ENCODE results near the gene MACIR.

MACIR gene

DNA sequence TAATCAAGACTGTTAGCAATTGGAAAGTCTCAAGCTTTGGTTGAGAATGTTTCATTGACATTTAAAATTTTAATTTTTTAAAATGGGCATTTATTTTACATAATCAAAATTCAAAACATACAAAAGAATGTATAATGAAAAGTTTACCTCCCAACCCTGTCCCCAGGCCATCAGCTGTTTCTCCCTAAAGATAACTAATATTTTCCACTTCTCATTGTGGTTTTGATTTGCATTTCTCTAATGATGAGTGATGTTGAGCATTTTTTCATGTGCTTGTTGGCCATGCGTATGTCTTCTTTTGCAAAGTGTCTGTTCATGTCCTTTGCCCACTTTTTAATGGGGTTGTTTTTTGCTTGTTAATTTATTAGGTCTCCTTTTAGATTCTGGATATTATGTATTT, 11.4 kb upstream of the MACIR start:
- DNase-seq, result no peak

DNA sequence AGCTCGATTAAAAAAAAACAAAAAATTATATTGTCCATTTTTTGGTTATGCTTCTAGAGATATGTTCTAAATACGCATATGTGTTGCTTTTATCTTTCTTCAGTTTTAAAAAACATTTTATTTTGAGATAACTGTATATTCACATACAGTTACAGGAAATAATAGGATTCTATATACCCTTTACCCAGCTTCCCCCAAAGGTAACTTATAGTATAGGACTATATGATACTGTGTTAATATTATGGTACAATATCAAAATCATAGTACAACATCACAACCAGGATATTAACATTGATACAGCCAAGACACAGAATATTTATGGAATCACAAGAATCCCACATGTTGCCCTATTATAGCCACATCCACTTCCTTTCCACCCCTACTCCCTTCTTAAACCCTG, 9.5 kb upstream of the MACIR start:
- no peak for DNase-seq

DNA sequence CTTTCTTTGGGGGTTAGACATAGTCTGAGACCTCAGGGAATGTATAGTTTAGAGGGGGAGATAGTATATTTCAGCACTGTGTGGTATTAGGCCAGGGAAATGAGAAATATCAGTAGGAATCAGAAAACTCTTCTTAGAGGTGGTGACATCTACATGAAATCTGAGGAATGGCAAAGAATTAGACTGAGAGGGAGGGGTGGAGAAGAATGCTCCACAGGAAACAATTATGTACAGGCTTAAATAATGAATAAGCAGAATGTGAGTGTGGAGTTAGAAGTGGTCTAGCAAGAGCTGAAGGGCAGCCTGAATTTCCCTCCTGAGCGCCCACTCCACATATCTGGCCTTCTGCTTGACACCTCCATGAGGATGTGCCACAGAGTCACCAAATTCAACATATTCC, 3.6 kb upstream of the MACIR start:
- DNase-seq, result no peak

DNA sequence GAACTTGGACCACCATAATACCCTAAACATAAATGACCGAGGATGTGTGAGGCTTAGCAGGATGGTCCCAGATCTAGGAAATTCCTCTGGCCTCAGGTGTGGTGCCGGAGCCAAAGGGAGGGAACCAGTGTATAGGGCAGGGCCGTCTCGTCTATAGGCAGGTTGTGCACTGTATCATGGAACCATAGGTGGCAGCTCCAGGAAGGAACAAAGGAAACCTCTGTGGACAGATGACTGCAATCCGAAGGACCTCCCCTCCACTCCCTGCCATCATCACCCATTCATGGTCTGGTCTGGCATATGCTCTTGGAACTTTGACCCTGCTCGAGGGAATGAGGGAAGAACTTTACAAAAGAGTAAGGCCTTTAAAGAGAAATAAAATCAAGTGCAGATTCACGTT, 2.9 kb upstream of the MACIR start:
- no peak for DNase-seq

DNA sequence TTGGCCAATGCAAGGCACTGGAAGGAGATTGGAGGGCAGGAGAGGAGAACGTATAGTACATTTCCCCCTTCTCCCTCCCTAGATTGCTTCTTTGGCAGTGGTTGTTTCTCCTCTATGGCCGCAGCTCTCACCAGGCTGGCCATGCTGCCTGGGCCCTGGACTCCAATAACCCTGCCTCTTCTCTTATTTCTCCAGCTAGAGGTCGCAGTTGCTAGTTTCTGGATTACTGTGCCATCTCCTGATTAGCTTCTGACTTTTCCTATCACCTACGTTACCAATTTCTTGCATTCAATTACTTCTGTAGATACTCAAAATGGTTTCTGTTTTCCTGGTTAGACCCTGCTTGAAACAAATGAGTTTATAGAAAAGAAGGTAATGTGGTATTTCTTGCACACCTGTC, 2.4 kb upstream of the MACIR start:
- no peak for DNase-seq

DNA sequence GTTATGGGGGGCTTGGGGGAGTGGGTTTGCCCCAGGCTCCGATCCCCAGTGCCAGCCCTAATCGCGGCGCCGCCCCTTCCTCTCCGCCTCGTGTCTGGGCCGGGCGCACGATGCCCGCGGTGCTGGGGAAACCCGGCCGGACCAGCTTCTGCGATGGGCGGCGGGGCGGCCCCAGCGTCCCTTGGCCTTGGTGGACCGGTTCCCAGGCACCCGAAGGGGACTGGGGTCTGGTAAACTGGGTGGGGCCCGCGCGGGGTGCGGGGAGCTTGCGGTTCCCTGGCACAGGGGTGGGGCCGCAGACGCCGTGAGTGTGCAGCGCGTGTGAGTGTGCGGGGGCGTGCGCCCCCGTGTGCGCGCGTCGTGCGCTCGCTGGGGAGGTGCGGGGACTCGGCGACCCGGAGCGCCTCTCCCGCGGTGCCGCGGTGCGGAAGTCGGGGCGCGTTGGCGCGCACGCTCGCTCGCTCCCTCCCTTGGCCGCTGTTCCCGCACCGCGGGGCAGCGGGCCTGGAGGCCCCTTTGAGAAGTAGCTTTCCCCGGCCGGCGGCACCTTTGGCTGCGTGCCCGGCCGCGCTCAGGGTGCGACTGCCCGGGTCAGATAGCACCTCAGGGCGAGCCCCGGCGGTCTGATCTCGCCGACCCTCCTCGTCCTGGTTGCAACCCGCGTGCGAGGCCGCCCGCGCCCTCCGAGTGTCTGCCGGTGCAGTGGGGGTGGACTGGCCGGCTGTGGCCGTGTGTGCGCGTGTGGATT, 568 bp downstream of the MACIR start:
- DNase-seq, result peak; percentile 62

DNA sequence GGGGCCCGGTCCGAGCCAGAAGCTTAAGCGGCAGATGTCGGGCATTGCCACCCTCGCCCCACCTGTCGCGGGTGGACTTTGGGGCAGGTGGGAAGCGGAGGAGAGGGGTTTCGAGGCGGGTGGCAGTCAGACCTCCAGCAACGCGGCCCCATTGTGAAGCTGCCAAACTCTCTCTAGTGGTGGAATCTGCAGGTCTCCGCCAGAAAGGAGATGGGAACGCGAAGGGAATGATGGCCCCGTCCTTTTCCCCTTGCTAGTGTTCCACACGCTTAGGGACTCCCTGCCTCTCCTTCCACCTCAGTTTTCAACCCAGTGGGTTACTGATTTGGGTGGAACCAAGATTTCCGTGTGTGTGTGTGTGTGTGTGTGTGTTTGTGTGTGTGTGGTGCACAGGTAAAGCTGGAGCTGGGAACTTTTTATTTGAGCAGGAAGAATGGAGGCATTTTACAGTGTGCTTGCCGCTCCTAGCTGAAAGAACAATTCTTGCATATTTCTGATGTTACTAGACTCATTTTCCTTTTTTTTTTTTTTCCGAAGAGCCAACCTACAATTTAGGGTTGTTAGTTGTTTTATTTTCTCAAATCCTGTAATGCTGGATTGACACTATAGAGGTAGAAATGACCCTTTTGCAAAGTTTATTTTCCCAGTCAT, 1.3 kb downstream of the MACIR start:
- DNase-seq, result no peak

DNA sequence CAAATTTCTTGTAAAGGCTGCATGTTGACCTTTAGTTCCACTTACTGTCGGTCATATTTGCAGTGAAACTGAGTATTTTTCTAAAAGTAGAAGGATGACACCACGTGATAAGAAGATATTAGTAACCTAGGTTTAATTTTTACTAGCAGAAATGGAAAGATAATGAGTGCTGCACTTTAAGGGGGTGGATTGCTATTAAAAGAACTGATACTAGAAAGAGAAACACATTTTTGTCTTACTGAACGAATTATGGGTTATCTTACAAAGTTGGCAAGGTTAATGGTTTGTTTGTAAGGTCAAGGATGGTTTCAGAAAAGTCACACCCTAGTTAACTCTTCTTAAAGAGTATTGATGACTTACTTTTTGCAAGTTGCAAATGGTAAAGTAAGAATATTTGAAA, 2.4 kb downstream of the MACIR start:
- DNase-seq, result no peak

DNA sequence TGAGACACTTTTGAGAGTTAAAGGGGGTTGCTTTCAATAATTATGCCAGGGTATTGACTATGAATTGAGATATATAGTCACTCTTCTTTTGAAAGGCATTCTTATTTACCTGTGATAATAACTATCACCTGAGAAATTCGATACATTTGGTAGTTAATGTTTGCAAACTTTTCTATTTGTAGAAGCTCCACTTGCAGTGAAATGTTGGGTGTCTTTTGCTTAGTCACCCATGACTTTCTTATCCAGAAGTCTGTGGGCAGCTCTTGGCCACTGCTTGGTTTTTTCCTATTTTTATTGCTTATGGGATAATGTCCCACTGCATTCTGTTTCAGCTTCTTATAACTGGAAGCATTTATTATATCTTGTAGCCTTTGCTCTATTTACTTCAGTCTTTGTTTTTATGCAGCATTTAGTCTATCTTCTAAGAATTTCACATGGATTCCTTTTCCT, 3.9 kb downstream of the MACIR start:
- no peak for DNase-seq

DNA sequence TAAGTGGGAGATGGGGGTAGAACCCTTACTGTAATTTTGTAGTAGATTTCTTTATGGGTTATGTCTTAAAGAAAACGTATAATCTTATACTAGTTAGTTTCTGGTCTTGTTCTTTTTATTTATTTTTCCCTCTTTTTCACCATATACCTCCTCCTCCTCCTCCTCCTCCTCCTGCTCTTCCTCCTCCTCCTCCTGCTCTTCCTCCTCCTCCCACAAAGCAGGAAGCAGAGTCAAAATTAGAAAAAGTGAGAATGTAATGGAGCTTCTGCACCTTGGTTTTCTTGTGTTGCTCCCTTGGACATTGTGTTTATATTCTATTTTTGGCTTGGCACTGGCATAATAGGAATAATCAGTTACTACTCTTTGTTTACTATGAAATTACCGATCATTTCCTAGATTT, 4.5 kb downstream of the MACIR start:
- no peak for DNase-seq

DNA sequence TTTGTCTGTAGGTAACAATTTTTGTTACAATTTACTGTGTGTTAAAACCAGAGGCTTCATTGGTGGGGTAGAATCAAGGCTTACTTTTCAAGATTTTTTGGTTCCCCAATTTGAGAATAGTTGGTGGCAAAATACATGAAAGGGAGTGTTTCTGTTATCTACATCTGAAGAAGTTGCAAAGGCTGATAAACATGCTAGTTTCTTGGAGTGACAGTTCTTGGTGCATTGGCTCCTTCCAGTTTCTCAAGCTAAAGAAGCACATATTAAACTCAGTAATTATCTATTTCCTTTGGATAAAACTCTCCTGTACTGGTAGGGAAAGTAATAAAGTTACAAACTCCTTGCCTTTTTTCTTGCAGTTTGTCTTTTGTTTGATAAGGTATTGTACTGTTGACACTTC, 5.9 kb downstream of the MACIR start:
- DNase-seq, result no peak

DNA sequence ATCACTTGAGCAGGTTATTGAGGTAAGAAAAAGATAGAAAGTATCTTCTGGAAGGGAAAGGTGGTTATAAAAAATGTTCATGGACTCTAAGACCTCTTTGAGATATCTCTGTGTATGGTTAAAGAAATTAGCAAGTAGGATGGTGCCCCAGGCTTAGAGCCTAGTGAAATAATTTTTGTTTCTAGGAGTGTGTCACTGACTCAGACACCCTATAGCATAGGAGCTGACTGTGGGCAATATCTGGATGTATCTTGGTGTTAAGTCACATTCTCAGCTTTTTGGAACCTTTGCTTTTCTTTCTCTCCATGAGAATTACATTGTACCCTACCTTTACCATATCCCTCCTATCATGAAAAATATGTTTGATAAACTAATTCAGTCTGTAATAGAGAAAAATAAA, 12.0 kb downstream of the MACIR start:
- DNase-seq, result no peak

DNA sequence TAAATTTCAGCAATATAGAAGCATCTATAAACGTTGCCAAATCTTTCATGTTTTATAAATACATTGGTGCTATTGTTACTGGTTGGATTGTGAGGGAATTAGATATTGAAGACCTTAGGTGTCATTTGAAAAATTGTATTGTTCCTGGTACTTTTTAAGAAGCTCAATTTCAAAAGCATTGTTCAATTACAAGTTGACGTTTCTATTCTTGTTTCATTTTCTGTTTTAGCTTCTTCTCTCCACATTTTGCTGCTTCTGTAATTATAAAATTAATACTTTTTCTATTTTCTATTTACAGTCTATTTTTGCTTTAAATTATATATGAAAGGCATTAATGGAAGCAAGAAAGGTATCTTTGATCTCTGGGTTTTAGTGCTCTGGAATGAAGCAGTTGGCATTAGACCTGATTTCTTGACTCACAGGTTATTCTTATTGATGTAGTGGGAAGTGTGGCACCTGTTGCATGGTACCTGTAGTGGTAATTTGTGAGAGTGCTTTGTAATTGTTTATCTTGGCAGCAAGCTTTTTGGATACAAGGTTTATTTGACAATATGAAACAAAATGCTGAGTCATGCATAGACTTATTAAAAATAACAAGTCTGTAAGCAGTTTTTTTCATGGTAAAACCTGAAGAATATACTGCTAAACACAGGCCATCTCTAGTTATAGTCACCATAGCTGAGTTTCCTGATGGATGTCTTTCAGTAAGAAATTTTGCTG, 13.2 kb downstream of the MACIR start:
- DNase-seq, result no peak

DNA sequence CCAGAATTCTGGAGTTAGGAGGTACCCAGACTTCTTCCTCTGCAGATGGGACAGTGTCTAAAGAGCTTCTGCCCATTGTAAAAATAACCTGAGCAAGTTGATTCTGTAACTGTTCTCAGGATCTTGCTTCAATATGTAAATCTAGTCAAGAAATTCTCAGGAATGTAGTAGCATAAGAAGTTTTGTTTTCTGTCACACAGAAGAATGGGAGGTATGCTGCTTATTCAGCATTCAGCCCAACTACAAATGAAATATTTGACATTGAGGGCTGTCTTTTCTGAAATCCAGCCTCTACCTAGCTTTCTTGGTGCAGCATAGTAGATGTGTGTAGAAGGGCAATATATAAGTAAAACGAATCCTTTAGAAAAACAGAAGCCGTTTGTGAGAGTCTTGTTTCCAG, 13.8 kb downstream of the MACIR start:
- DNase-seq, result no peak

DNA sequence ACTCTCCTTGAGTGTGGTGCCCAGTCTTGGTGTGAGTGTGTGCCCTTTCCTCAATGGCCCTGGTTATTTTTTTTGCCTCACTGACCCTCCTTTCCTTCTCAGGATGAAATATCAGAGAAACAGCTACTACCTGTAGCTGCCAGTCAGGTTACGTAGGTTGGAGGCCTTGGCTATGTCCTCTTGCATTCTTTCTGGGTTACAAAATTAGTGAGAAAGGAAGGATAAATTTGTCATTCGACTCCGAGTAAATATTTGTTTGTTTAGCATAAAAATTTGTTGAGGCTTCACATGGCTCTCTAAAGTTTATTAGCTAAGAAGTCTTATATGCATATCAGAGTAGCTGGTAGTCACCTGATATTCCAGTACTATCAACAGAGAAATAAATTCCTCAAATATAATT, 15.4 kb downstream of the MACIR start:
- DNase-seq, result no peak

DNA sequence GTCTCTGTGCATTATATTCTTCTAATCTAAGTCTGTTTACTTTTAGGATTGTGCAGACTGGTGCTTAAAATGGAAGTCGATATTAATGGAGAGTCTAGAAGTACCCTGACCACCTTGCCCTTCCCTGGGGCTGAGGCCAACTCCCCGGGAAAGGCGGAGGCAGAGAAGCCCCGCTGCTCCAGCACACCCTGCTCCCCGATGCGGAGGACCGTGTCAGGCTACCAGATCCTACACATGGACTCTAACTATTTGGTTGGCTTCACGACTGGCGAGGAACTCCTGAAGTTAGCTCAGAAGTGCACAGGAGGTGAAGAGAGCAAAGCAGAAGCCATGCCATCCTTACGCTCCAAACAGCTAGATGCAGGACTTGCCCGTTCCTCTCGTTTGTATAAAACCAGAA, 17.3 kb downstream of the MACIR start:
- DNase-seq, result no peak

DNA sequence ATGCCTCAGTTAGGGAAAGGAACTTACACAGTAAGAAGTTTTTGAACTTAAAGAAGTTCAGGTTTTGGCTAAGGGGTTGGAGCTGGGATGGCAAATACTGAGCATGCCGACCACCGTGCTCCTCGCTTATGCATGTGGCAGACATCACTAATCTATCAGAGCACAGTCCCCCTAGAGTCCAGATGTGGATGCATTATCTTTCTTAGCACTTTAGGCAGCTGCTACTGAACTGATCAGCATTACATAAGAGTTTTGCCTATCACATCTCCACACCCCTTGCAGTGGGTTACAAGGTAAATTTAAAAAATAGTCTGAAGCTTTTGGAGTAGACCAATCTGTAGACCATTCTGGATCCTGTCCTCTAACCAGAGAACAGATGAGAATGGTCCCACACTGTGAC, 22.4 kb downstream of the MACIR start:
- no peak for DNase-seq

DNA sequence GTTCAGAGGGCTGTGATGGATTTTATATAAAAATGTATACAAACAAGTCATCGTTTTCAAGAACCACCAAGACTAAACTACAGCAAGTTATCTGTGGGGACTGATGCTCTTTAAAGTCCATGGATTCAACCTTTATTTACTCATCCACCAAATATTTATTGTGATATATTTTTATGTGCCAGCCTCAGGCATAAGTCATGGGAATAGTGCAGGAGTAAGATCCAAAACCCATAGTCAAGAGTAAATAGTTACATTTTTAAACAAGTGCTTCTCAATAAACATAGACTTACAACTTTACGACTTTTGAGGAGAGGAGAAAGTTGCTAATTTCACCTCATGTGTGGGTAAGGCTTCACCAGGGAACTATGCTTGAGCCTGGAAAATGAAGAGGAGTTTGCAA, 24.6 kb downstream of the MACIR start:
- DNase-seq, result no peak

DNA sequence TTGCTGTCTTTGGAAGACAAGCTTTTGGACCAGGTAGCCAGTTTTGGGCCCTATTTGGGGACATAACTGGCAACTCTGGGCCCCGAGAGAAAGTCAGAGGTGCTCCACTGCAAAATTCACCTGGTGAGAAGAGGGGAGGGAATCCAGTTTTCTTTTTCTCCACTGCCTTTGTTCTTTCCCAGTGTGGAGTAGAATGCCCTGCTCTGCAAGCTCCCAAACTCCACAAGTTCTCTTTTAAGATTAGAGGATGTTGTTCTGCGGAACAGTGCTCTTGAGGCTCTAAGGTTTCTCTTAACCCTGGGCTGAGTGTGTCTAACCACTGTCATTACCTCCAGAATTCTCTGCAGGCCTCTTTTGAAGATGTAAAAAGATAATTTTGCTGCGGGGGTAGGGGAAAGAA, 25.3 kb downstream of the MACIR start:
- DNase-seq, result no peak

DNA sequence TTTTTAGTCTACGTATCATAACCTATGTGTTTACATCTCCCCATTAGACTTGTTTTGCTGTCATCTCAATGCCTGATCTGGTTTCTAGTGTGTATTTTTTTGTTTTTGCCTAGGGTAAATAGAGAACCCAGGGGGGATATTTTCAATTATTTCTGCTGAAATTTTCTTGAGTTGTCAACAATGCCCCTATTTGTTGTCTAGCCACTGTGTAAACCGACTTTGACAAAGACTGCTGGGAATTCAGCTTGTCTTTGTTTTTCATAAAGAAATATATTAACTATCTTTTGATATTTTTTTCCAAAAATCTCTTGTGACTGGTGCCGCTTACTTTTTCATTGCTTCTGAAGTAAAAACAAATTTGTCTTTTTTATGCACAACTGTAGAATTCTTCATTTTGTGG, 28.1 kb downstream of the MACIR start:
- no peak for DNase-seq

DNA sequence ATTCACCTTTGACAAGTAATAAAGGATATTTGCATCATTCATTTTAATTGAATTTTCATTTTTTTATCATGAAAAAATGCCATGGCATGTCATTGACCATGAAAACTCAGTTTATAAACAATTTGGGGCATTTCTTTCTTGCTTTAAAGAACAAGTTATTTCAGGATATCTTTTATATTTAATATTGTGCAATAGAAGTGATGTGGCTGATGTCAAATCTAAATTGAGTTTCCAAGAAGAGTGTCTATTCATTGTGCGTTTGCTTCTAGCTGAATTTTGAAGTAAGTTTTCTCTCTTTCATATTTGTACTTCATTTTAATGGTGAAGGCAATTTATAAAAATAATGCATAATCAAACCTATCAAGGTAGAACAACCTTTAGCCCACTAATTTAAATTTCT, 30.5 kb downstream of the MACIR start:
- DNase-seq, result no peak

DNA sequence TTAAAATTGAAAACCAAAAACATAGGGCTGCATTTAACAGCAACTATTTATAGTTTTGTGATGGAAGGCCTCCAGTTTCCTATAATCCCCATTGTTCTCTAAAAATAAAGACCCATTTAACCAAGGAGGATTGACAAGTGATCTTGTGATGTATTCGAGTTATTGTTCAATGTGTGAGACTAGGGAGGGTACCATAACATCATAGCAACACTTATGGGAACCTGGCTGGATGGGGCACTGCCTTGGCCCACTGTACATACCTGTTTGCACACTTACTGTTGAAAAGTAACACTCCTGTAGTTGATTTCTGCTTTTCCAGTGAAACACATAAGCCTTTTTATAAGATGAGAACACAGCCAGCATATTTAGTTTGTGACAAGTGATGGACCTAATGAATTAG, 32.3 kb downstream of the MACIR start:
- no peak for DNase-seq

DNA sequence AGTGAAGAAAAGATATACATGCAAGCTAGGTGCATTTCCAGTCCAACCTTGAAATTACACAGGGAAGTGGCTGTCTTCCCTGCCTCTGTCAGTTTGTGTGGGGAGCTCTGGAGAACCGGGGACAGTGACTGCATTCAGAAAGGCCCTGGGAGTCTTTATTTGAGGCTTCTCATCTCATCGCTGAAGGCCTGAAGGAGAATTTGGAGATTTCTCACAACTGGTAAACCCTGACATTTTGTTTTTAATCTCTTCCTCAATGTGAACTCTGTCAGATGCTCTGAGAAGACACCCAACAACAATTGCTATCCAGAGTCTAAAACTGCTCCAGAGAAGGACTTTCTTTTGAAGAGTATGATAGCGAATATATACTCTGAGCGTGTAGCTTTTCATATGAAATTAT, 33.0 kb downstream of the MACIR start:
- no peak for DNase-seq

DNA sequence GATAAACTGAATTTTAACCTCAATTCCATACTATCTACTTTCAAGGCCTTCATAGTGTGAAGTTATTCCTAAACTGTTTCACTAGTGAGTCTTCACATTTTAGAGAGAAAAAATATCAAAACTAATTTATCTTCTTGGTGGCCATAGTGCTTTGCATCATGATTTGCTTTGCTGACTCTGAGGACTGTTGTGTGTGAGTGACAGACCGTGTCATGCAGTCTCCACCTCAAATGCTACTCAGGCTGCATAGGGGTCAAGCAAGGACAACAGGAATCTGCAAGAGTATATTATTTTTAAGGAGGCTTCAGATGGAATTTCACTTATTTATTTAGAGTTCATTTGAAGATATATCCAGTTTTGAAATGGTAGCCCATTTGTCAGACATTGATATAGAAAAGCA, 34.5 kb downstream of the MACIR start:
- no peak for DNase-seq

Measured in CD4-positive, alpha-beta T cell treated with Interleukin-15 for 1 hour (primary cell).